NCI-H524 treated with DMSO at 0.1 percent for 48 hours (cell line): ENCODE data around the gene MYH14.
"Not testable (repeated sequence)": the region's sequence is repeated elsewhere in the genome, so short reads cannot be mapped to it uniquely, and the experiment has no call there.

Experiments
- DNase-seq: peaks from one replicate; lab custom pipeline; 2025; lab: John Stamatoyannopoulos, UW

MYH14 gene

DNA sequence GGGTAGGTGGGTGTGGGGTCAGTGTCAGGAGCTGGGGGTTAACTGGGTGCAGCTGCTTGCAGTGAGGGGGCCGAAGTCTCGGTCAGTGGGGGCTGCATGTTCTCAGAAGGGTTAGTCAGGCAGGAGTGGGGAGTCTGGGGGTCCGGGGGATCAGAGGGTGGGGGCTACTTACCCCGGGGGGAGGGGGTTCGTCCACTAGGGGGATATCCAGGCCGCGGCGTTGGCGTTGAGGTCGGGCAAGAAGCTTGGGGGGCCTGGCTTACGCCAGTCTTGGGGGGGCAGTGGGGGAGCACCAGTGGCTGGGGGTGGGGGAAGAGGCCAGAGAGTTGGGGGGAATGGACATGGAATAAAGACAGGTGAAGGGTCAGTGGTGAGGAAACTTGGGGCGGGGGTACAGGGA is 116.6 kb downstream of the MYH14 start:
- DNase-seq: no peak

DNA sequence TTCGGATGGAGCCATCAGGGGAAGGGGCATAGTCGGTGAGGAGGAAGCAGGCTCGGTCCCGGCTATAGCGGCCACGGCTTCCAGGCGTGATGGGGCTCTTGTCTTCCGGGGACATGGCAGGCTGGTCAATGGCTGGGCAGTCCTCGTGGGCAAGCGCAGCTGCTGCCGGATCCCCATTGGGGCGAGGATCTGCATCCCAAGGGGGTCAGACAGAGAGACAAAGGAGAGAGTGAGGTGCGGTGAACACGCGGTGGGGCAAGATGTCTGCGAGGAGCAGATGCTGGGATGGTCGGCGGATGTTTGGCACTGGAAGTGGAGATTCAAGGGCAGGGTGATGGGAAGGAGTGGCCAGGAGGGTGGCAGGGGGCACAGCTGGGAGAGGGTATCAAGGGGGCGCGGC is 117.2 kb downstream of the MYH14 start:
- no peak for DNase-seq

DNA sequence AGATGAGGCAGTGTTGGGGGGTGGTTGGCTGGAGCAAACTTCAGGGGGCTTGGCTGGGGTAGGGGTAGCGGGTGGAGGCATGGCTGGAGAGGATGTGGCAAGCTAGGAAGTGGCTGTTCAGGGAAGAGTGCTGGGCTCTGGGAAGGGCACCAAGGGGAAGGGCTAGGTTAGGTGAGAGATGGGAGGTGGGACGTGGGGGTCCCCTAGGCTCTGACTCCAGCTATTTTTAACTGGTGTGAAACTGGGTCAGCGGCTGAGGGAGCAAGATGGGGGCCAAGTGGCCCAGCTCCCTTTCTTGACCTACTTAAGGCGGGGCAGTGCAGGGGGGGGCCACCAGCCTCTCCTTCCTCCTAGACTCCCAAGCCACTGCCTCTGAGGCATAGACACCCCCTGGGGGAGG is 118.4 kb downstream of the MYH14 start:
- DNase-seq: no peak

DNA sequence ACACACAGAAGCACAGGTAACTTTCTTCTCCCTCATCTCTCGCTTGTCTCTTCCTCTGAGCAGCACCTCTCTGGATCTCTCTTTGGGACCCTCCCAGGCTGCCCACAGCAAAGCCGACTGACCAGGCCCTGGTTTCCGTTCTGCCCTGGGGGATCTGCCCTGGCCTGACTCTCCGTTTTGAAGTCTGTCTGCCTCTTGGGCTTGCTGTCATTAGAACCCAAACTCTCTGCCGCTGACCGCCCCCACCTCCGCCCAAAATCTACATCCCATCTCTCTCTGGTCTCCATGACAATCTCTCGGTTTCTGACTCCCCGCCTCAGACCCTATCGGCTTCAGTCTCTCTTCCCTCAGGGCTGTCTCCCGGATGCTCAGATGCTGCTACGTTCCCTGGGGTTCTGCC is 118.8 kb downstream of the MYH14 start:
- DNase-seq: no peak

DNA sequence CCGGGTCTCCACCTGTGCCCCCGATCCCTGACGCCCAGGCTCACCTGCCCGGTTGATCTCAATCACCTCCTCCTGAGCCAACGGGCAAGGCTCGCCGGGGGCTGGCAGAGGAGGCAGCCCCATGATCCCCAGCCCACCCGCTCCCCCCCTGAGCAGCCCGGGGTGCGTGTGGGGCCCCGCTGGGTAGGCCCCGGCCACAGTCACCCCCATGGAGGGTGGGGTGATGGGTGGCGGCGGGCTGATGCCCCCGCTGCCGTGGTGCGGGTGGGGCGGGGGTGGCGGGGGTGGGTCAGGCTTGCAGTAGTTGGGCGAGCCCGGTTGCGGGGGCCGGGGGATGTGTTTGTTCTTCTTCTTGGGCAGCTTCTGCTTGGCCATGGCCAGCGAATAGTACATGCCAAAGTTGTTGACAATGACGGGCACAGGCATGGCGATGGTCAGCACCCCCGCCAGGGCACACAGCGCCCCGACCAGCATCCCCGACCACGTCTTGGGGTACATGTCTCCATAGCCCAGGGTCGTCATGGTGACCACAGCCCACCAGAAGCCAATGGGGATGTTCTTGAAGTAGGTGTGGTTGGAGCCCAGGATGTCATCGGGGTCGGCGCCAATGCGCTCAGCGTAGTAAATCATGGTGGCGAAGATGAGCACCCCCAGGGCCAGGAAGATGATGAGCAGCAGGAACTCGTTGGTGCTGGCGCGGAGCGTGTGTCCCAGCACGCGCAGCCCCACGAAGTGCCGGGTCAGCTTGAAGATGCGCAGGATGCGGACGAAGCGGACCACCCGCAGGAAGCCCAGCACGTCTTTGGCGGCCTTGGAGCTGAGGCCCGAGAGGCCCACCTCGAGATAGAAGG is 119.7 kb downstream of the MYH14 start:
- no peak for DNase-seq

DNA sequence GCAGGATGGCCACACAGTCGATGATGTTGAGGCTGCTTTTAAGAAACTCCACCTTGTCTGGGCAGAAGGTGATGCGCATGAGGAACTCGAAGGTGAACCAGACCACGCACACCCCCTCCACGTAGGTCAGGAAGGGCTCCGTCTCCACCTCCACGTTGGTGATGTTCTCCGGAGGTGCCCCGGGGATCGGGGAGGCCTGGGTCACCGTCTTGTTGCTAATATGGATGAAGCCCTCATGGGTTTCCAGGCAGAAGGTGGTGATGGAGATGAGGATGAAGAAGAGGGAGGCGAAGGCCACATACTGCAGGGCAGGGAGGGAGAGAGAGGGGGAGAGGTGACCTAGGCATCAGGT is 120.3 kb downstream of the MYH14 start:
- no peak for DNase-seq

DNA sequence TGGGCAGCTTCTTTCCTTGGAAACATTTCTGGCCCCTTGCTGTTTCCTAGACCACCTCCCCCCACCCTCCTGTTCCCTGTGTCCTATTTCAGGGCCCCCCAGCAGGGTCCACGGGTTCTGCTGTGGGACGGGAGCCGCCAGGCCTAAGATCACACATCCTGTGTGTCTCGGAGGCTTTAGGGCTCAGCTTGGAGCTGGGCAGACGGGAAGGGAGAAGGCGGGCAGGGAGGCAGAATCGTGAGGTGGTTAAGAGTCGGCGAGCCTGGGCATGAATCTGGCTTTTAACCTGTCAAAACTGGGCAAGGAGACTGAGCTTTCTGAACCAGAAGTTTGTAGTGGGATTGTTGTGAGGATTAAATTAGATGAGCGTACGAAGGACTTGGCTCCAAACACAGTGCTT is 120.9 kb downstream of the MYH14 start:
- no peak for DNase-seq

DNA sequence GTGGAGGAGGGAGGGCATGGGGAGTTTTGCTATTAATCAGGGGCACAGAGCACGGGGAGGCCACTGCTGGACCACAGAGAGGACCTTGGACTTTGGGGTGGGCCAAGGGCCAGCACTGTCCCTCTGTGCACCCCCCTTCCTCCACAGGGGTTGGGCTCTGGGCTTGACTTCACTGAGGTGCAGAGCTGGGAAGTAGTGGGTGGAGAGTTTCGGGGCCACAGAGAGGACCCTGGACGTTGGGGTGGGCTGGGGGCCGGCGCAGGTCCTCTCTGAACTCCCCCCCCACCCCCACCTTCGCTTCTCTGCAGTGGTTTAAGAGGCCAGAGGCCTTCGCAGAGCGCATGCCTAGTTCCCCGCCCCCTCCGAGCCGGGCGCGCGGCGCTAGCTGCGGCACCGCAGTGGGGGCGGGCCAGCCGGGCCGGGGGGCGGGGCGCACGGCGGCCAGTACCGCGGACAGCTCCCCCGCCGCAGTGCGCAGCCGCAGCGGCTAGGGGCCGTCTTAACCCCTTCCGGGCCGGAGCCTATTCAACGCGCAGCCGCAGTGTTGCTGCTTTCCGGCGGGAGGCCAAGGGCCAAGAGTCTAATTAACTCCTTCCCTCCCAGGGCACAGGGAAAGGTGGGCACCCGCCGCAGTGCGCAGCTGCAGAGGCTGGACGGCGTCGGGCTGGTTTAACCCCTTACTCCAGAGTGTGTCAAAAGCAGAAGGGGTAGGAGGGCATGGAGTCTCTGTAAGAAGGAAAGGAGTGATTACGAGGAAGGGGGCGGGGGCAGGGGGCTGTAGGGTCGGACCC is 122.1 kb downstream of the MYH14 start:
- peak; percentile 28 for DNase-seq

DNA sequence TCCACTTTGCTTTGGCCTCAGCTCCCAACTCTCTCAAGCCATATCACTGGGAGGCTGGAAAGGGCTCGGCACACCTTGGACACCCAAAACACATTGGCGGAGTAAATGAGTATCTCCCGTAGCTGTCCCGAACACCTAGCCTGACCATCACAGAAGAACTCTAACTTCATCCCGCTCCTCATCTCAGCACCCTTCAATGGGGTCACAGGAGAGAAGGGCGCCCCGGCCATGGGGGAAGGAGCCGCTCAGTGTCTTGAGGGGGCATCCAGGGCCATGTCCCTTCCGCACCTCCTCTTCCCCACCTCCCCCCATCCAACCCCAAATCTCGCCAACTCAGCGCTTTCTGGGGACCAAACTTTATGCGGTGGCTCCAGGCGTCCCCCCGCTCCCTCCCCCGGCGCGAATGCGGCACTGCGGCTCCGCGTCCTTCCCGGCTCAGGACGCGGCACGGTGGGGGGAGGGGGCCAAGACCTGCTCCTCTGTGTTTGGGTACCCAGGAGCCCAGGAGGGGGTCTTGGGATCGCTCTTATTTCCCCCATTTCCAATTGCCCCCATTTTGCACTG is 122.8 kb downstream of the MYH14 start:
- DNase-seq: no peak

DNA sequence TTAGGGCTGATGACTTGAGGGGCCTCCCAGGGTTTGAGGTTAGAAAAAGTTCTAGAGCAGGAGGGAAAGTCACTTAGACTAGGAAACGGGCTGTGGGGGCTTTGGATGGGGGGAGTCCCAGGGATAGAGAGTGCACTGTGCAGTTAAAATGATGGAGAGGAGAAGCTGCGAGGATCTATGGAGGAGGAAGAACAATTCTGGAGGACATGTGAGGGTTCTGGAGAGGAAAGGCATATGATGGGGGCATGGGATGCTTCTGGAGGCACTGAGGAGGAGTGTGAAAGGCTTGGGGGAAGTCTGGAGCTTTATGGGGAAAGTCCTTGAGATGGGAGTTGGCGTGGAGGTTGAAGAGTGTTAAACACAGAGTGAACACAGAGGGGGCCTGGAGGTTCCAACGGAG is 123.6 kb downstream of the MYH14 start:
- DNase-seq: no peak

DNA sequence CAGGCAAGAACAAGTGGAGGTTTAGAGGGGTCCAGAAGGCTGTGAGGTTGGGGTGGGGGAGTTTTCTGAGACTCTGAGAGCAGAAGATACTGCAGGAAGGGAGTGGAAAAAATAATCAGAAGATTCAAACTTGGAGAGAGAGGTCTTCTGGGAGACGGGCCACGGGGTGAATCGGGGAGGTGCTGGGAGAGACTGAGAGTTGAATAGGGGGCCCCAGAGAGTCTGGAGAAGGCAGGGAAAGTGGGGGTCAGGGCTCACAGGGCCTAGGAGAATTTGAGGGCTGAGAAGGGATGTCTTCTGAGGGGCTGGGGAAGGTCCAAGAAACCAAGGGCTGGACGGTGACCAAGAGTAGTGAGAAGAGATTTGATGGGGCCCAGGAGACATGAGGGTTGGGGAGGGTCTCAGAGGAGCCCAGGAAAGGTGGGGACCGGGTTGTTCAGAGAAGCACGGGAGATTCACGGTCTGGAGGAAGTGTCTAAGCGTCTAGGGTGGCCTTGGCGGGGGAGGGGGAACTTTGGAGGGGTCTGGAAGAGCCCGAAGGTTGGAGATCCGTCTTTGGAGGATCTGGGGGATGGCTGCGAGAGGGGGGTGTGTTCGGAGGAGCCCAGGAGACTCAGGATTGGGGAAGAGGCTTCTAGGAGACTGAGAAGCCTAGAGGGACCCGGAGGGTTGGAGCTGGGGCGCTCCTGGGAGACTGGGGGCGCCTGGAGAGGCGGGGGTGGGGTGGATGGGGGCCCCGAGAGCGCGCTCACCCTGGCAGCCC is 124.2 kb downstream of the MYH14 start:
- no peak for DNase-seq

DNA sequence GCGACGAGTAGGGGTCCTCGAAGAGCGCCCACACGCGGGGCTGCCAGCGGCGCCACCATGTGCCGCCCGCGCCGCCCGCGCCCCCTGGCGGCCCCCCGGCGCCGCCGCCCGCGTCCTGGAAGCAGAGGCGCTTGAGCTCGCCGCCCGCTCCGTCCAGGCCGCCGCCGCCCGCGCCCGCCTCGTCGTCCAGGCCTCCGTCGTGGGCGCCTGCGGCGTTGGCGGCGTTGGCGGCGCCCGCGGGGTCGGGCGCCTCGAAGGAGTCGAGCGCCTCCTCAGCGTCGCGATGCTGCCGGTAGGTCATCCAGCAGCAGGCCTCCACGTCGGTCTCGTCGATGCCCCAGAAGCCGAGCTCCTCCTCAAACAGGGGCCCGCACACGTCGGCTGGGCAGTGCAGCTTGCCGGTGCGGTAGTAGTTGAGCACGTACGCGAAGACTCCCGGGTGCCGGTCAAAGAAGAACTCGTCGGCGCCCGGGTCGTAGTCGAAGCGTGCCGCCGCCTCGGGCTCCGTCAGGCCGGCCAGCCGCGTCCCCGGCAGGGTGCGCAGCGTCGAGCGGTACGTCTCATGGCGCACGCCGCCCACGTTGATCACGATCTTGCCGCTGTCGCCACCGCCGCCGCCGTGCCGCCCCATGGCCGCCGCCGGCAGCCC is 124.9 kb downstream of the MYH14 start:
- DNase-seq: no peak

DNA sequence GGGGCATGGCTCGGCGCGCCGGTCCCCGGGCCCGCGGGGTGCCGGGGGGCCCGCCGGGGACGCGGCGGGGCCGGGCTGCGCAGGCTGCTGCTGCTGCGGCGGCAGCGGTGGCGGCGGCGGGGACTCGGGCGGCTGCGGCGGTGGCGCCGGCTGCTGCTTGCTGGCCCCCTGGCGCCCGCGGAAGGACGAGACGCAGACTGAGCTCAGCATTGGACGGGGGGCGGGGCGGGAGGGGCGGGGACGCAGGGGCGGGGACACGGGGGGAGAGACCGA is 125.4 kb downstream of the MYH14 start:
- DNase-seq: no peak

DNA sequence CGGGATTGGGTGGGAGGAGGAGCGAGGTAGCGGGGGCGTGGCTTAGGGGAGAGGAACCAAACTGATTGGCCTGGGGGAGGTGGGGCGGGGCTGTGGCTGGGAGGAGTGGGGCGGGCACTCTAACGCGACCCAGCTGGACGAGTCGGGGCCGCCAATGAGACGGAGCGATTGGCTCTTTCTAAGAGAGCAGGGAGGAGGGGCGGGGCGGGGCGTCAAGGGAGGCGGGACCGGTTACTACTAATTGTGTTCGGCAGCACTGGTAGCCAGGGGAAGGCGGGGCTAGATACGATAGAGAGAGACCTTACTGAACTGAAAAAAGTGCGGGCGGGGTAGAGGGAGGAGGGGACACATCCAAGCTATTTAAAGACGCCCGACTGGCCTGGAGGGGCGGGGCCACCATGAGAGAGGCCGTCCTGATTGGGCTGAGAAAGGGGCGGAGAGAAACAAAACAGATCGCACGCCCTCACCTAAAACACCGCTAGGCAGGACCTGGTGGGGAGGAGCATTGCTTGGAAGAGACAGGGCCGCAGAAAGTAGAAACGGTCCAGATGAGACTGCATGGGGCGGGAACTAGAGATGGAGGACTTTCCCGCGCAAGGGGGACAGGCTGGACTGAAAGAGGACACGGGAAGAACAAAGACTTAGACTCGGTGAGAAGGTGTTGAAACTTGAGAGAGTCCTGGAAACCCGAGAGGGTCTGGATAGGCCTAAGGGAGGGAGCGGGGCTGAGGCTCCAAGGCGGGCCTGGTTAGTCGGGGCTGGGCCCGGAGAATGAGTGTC is 125.9 kb downstream of the MYH14 start, which contains the start of gene KCNC3:
KCNC3 (minus strand) TSS at position 232 of the 780 bp plus-strand sequence. CDS start 295 bp downstream, outside the sequence.
- peak; percentile 40 for DNase-seq

DNA sequence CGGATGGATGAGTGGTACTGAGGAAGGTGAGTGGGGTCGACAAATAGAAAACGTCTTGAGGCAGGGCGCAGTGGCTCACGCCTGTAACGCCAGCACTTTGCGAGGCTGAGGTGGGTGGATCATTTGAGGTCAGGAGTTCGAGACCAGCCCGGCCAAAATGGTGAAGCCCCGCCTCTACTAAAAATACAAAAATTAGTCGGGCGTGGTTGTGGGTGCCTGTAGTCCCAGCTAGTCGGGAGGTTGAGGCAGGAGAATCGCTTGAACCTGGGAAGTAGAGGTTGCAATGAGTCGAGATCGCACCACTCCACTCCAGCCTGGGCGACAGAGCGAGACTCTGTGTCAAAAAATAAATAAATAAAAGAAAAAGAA is 126.5 kb downstream of the MYH14 start:
- DNase-seq: not testable (repeated sequence)

DNA sequence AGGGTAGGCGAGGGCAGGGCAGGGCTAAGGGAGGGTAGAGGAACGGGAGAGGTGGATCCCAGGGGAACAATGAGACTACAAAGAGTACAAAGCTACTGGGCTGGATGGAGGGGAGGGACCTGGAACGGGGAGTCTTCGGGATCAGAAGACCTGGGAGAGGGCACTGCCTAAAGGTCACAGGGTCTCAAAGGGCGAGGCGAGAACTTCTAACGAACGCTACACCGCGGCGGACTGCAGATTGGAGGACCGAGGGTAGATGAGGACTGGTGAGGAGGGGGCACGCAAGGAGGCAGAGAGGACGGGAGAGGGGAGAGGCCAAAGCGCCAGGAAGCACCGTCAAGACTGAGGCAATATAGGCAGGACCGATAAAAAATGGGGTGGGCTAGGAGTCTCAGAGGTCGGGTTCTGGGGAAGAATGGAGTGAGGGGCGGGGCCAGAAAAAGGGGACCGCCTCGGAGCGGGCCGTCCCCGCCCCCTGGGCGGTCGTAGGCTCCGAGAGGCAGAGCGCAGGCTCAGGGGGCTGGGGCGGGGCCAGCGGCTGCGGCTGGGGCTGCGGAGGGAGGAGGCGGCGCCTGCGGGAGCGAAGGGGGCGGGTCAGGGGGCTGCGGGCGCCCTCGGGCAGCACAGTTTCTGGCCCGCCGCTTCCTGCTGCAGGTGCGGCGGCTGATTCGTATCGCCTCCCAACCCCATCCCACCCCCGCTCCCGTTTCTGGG is 127.1 kb downstream of the MYH14 start:
- no peak for DNase-seq

DNA sequence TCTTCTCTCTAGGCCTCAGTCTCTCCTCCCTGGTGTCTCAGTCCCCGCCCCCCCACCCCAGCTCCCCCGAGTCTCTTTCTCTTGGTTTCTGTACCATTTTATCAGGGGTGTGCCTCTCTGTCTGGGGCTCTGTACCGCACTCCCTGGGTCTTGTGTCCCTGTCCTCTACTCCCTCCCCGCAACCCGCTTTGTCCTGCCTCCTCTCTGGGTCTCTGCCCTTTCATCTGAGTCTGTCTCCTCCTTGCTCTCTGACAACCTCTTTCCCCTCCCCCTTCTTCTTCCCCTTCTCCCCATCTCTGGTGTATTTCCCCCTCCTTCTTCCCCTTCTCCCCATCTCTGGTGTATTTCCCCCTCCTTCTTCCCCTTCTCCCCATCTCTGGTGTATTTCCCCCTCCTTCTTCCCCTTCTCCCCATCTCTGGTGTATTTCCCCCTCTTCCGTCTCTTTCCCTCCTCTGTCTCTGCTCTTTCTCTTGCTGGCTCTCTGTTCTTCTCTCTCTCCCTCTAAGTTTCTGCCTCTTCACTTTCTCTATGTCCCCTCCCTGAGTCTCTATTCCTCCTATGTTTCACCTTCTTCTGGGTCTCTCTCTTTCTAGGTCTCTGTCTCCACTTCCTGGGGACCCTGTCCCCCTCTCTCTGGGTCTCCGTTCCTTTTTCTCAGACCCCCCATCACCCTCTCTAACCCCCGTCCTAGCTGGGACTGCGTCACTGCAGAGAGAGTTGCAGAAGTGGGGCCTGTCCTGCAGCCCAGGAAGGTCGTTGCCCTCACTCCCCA is 128.0 kb downstream of the MYH14 start:
- DNase-seq: no peak

DNA sequence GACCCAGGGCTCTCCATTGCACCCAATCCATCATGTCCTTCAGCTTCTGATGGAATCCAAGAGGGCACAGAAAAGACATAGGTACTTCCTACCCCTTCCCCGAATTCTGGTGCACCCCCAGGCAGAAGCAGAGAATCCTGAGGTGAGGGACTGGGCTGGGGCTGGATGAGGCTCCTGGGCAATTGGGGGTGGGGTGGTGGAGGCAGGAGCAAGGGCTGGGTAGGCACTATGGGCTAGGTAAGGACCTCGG is 128.5 kb downstream of the MYH14 start:
- no peak for DNase-seq

DNA sequence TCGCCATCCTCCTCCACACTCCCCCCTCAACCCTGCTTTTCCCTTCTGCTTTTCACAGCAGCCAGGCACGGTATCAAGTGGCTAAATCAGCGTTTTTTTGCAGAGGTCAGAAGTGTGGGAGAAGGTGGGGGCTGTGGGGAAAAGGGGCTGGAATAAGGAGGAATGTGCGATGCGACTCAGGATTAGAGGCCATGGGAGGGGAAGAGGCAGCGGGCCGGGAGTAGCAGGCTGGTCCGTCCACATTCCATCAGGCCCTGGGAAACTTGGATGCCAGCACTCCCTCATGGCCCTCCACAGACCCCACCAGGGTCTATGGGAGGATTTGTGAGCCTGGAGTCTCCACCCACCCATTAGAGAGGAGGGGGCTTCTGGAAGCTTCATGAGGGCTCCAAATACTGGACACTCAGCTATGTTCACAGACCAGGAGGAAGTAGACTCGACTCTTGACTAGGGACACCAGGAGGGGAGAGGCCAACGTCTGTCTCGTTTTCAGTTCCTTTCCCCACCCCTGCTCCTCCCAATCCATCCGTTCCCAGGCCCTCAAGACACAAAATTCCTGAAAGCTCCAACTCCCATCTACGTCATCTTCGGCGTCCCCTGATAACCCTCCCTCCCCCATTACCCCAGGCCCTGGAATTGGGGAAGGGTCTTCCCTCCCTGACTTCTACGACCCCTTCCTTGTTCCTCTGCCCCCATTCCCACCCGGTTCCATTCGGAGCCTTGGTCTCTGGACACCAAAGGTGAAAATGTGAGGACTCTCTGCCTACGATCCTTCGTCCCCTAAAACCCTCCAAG is 129.0 kb downstream of the MYH14 start:
- DNase-seq: no peak
